ENCODE measurements around the gene CCN2.

DNA sequence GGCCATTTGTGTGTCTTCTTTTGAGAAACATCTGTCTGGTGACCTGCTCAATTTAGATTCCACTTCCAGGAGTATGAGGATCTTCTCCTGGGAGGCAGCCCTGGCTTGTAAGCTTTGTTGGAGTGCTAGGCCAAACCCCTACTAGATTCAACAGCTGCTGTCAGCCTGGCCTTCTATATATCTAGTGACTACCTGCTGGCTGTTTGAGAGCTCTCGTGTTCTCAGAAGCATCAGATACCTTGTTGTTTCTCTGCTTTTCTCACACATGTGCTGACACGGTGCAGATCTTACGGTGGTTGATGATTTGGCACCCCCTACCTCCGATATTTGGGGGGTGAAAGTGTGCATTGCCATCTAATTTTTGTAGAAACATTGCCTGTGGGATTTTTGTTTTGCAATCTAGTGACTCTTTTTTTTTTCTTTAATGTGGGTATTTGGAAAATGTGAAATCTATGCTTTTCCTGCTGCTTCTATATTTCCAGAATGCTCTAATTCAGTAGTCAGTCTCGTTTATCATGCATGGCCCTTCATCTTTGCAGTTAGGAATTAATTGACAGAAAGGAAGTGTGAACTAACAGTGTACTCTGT lies 4.7 kb downstream of the CCN2 start:
- TF ChIP-seq, protein P1, sequence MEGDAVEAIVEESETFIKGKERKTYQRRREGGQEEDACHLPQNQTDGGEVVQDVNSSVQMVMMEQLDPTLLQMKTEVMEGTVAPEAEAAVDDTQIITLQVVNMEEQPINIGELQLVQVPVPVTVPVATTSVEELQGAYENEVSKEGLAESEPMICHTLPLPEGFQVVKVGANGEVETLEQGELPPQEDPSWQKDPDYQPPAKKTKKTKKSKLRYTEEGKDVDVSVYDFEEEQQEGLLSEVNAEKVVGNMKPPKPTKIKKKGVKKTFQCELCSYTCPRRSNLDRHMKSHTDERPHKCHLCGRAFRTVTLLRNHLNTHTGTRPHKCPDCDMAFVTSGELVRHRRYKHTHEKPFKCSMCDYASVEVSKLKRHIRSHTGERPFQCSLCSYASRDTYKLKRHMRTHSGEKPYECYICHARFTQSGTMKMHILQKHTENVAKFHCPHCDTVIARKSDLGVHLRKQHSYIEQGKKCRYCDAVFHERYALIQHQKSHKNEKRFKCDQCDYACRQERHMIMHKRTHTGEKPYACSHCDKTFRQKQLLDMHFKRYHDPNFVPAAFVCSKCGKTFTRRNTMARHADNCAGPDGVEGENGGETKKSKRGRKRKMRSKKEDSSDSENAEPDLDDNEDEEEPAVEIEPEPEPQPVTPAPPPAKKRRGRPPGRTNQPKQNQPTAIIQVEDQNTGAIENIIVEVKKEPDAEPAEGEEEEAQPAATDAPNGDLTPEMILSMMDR (IDR thresholded peaks at IDR 0.05; ENCODE audit: low read length), result no peak
- TF ChIP-seq EZH2 (IDR thresholded peaks at IDR 0.05; ENCODE audit: borderline replicate concordance, low read length), result no peak
